ENCODE data around the gene TAB2.

- no peak for TF ChIP-seq USF2 (IDR thresholded peaks at IDR 0.05; ENCODE audit: low read length)
- no peak for TF ChIP-seq CTCF (IDR thresholded peaks at IDR 0.05; ENCODE audit: control extremely low read depth in 1 of 3, insufficient read depth in 1 of 3, low read depth in 1 of 3, low read length in 3 of 3)
- TF ChIP-seq TAF1 (IDR thresholded peaks at IDR 0.05; ENCODE audit: low read depth, low read length): no peak
- no peak for TF ChIP-seq POLR2AphosphoS5 (IDR thresholded peaks at IDR 0.05; ENCODE audit: low read depth, low read length)
- no peak for TF ChIP-seq RNF2 (IDR thresholded peaks at IDR 0.05; ENCODE audit: borderline replicate concordance, low read depth, low read length, missing control alignments, poor library complexity, severe bottlenecking)
- TF ChIP-seq TEAD4 (IDR thresholded peaks at IDR 0.05; ENCODE audit: low read depth, low read length): no peak
- no peak for TF ChIP-seq HDAC2 (IDR thresholded peaks at IDR 0.05; ENCODE audit: borderline replicate concordance in 1 of 2, low read depth in 2 of 2, low read length in 2 of 2)
- TF ChIP-seq HDAC6 (IDR thresholded peaks at IDR 0.05; ENCODE audit: low read depth, low read length): no peak
- TF ChIP-seq ASH2L (IDR thresholded peaks at IDR 0.05; ENCODE audit: low read length): no peak
- TF ChIP-seq POLR2A (IDR thresholded peaks at IDR 0.05; ENCODE audit: control extremely low read depth in 1 of 2, low read depth in 2 of 2, low read length in 2 of 2): no peak
Measured at GRCh38 chr6:149268768-149269167, 48.7 kb upstream of the TAB2 start.
